ENCODE measurements around the gene SEMA5A.

SEMA5A gene

GRCh38 chr5:9543311-9543920, 2.5 kb downstream of the SEMA5A start:
- TF ChIP-seq CTCF (conservative IDR thresholded peaks at IDR 0.05; ENCODE audit: low read depth, low read length) = no peak
- H3K4me3 ChIP-seq (ENCODE audit: low read depth, low read length) = peak overlapping the region; percentile 86
- DNase-seq (ENCODE audit: low read depth) = peak; percentile 61

GRCh38 chr5:9540791-9541190, 5.1 kb downstream of the SEMA5A start:
- peak; percentile 80 for DNase-seq (ENCODE audit: low read depth)
- peak overlapping the region; percentile 41 for H3K4me3 ChIP-seq (ENCODE audit: low read depth, low read length)
- no peak for TF ChIP-seq CTCF (conservative IDR thresholded peaks at IDR 0.05; ENCODE audit: low read depth, low read length)

- DNase-seq (ENCODE audit: low read depth) = peak; percentile 54
- H3K4me3 ChIP-seq (ENCODE audit: low read depth, low read length) = no peak overlapping the region
Measured at GRCh38 chr5:9538504-9538903, 7.4 kb downstream of the SEMA5A start.

GRCh38 chr5:9537223-9538141, 8.4 kb downstream of the SEMA5A start:
- DNase-seq (ENCODE audit: low read depth) = no peak
- H3K4me3 ChIP-seq (ENCODE audit: low read depth, low read length) = no peak overlapping the region
- TF ChIP-seq CTCF (conservative IDR thresholded peaks at IDR 0.05; ENCODE audit: low read depth, low read length) = no peak

More at GRCh38 chr5:9538504-9538903, 7.4 kb downstream of the SEMA5A start:
- TF ChIP-seq CTCF (conservative IDR thresholded peaks at IDR 0.05; ENCODE audit: low read depth, low read length) = no peak

- H3K4me3 ChIP-seq (ENCODE audit: low read depth, low read length) = no peak overlapping the region
- no peak for TF ChIP-seq CTCF (conservative IDR thresholded peaks at IDR 0.05; ENCODE audit: low read depth, low read length)
- no peak for DNase-seq (ENCODE audit: low read depth)
Measured at GRCh38 chr5:9536717-9537116, 9.2 kb downstream of the SEMA5A start.

GRCh38 chr5:9534881-9535517, 10.9 kb downstream of the SEMA5A start:
- no peak for TF ChIP-seq CTCF (conservative IDR thresholded peaks at IDR 0.05; ENCODE audit: low read depth, low read length)
- no peak overlapping the region for H3K4me3 ChIP-seq (ENCODE audit: low read depth, low read length)
- no peak for DNase-seq (ENCODE audit: low read depth)

All from choroid plexus epithelial cell (primary cell).